ENCODE data around the gene MEN1. TPM values are rescaled to one million over a fixed set of nuclear protein-coding genes. Genes with fewer than 3 reads are reported as not detected.

MEN1 gene
- total RNA-seq, 6 donors from 2014 or later = 15.4 to 47.1 (median 24.4) TPM

DNA sequence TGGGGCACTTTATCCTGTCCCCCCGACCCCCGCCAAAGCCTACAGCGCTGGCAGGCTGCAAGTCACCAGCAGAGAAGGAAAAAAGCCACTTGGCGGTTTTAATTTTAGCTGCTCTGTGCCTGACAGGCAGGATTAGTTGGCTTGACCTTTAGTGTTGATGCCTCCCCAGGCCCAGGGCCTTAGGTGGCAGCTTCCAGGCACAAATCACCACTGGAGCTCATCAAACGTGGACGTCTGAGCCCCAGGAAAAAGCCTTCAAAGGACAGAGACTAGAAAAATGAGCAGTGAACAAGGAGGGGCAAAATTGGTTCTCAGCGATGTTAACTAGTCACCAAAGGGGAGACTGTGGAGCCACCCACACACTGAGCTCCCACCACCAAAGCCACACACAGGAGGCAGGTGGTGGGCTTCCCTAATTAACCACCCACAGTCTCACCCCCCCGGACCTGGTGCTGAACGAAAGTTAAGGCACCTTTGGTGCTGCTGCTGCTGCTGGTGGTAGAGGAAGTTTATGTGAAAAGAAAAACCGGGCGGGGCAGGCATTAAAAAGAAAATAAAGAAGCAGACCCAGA is 46.2 kb downstream of the MEN1 start:
- peak overlapping the region in 3 of 4 donors; percentile 12 to 67 (median 50) for H3K27ac ChIP-seq
- no peaks in the 10 kb centered on the region for H3K9me3 ChIP-seq
- DNase-seq (no peak), ATAC-seq (ENCODE audit: low FRiP score in 2 of 2) (no peak)
- no peak for TF ChIP-seq POLR2AphosphoS5 (IDR thresholded peaks at IDR 0.05)
- TF ChIP-seq, protein P1, sequence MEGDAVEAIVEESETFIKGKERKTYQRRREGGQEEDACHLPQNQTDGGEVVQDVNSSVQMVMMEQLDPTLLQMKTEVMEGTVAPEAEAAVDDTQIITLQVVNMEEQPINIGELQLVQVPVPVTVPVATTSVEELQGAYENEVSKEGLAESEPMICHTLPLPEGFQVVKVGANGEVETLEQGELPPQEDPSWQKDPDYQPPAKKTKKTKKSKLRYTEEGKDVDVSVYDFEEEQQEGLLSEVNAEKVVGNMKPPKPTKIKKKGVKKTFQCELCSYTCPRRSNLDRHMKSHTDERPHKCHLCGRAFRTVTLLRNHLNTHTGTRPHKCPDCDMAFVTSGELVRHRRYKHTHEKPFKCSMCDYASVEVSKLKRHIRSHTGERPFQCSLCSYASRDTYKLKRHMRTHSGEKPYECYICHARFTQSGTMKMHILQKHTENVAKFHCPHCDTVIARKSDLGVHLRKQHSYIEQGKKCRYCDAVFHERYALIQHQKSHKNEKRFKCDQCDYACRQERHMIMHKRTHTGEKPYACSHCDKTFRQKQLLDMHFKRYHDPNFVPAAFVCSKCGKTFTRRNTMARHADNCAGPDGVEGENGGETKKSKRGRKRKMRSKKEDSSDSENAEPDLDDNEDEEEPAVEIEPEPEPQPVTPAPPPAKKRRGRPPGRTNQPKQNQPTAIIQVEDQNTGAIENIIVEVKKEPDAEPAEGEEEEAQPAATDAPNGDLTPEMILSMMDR (IDR thresholded peaks at IDR 0.05) = no peak
- H3K27me3 ChIP-seq = no peaks in the 10 kb centered on the region
- H3K4me1 ChIP-seq = peaks cover 26 to 49% (median 31%) of the 10 kb centered on the region in 4 donors
- H3K36me3 ChIP-seq = peaks cover 46 to 74% (median 68%) of the 10 kb centered on the region in 4 donors
- H3K4me3 ChIP-seq = no peak overlapping the region
- WGBS, 2 donors = 62 to 65% methylated on average over 11 of the region's 11 CpGs

GRCh38 chr11:64763526-64764039 is 46.8 kb downstream of the MEN1 start:
- WGBS, 2 donors = 83 to 89% methylated on average over 4 to 6 of the region's 6 CpGs
- Histone ChIP-seq H3K36me3 (peaks cover 41 to 69% (median 63%) of the 10 kb centered on the region in 4 donors), H3K27me3 (no peaks in the 10 kb centered on the region), H3K9me3 (no peaks in the 10 kb centered on the region), H3K4me1 (peaks cover 26 to 50% (median 31%) of the 10 kb centered on the region in 4 donors), H3K4me3 (no peak overlapping the region), H3K27ac (peak overlapping the region in 3 of 4 donors; percentile 12 to 67 (median 50))
- ATAC-seq (ENCODE audit: low FRiP score in 2 of 2) (no peak), DNase-seq (peak in 1 of 2 donors; percentile 26)
- TF ChIP-seq EP300 (IDR thresholded peaks at IDR 0.05) (no peak), POLR2A (IDR thresholded peaks at IDR 0.05) (no peak), POLR2AphosphoS5 (IDR thresholded peaks at IDR 0.05) (no peak)
- TF ChIP-seq, protein P1 (IDR thresholded peaks at IDR 0.05) = no peak

DNA sequence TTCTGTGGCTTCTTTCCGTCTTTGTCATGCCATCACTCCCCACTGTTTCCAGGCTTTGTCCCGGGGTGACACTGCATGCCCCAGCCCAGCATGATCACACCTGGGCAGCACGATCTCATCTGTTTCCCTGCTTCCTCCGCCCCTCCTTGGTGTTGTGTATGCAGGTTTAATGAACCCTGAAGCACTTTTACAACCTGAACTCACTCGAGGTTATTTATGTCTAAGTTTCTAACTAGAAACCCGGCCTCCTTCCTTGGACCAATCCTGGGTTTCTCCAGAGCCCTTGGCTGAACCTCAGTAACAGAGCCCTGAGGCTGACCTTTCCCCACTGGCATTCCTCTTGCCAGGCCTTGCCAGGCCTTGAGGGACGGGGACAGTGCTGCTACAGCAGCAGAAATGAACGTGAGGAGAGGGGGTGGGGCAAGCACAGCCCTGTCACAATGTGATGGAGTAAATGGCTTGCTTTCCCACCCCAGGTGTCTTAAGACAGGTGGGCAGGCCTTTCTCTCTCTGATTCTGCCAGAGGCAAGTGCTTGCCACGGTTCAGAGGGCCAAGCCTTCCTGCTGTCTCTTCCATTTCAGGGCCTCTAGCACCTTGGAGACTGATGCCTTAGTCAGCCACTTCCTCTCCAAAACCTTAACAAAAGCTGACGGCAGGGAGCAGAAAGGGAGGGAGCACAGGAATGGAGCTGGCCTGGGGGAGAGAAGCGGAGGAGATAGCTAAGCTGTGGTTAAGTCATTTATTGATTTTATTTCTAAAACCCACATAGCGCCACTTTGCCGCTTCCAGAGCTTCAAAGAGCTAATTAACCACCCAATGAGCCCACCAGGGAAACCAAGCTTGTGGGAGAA is 47.5 kb downstream of the MEN1 start:
- Histone ChIP-seq H3K36me3 (peaks cover 34 to 62% (median 56%) of the 10 kb centered on the region in 4 donors), H3K4me3 (no peak overlapping the region), H3K9me3 (no peaks in the 10 kb centered on the region), H3K4me1 (peaks cover 23 to 46% (median 29%) of the 10 kb centered on the region in 4 donors), H3K27ac (peak overlapping the region in 3 of 4 donors; percentile 0 to 67 (median 50)), H3K27me3 (no peaks in the 10 kb centered on the region)
- ATAC-seq (ENCODE audit: low FRiP score in 2 of 2) (no peak), DNase-seq (no peak)
- TF ChIP-seq EP300 (IDR thresholded peaks at IDR 0.05) = no peak
- TF ChIP-seq POLR2AphosphoS5 (IDR thresholded peaks at IDR 0.05) = peak in 1 of 2 donors; percentile 2
- WGBS, 2 donors = 58 to 71% methylated on average over 13 of the region's 13 CpGs

- no peak overlapping the region for H3K4me3 ChIP-seq
- H3K36me3 ChIP-seq = peaks cover 28 to 56% (median 50%) of the 10 kb centered on the region in 4 donors
- H3K27me3 ChIP-seq = no peaks in the 10 kb centered on the region
- TF ChIP-seq, protein P1 (IDR thresholded peaks at IDR 0.05) = no peak
- TF ChIP-seq EP300 (IDR thresholded peaks at IDR 0.05) (no peak), POLR2A (IDR thresholded peaks at IDR 0.05) (no peak), POLR2AphosphoS5 (IDR thresholded peaks at IDR 0.05) (no peak)
- peaks cover 18 to 41% (median 26%) of the 10 kb centered on the region in 4 donors for H3K4me1 ChIP-seq
- WGBS, 2 donors = 64 to 82% methylated on average over 5 of the region's 5 CpGs
- H3K9me3 ChIP-seq = no peaks in the 10 kb centered on the region
- peak overlapping the region in 2 of 4 donors; percentile 0 to 50 for H3K27ac ChIP-seq
- ATAC-seq (ENCODE audit: low FRiP score in 2 of 2) (no peak), DNase-seq (no peak)
Observed at GRCh38 chr11:64762277-64762673, 48.1 kb downstream of the MEN1 start.

- H3K4me1 ChIP-seq = peaks cover 18 to 38% (median 26%) of the 10 kb centered on the region in 4 donors
- H3K27me3 ChIP-seq = no peaks in the 10 kb centered on the region
- no peaks in the 10 kb centered on the region for H3K9me3 ChIP-seq
- 62 to 66% methylated on average over 7 of the region's 7 CpGs for WGBS, 2 donors
- TF ChIP-seq, protein P1 (IDR thresholded peaks at IDR 0.05) = no peak
- no peak for TF ChIP-seq POLR2A (IDR thresholded peaks at IDR 0.05)
- TF ChIP-seq POLR2AphosphoS5 (IDR thresholded peaks at IDR 0.05) = no peak
- TF ChIP-seq EP300 (IDR thresholded peaks at IDR 0.05) = no peak
- DNase-seq (no peak), ATAC-seq (ENCODE audit: low FRiP score in 2 of 2) (no peak)
- H3K4me3 ChIP-seq = no peak overlapping the region
- H3K27ac ChIP-seq = peak overlapping the region in 2 of 4 donors; percentile 20 to 53
- H3K36me3 ChIP-seq = peaks cover 16 to 42% (median 36%) of the 10 kb centered on the region in 4 donors
Observed at GRCh38 chr11:64760759-64761420, 49.5 kb downstream of the MEN1 start.

All from upper lobe of left lung (tissue), 6 donors.